Activated naive CD8-positive, alpha-beta T cell treated with anti-CD3 and anti-CD28 coated beads, Interleukin-2, amount 10 ng/mL, durations not matched to agents 7 days and 5 days (primary cell): ENCODE results near the gene CACNA1A. TPM values are rescaled to one million over a fixed set of nuclear protein-coding genes. Genes with fewer than 3 reads are reported as not detected.

Source experiments
- ATAC-seq: fragments of 150-1000 bp; cut with Tn5 transposase; one replicate; pipeline ENCODE4 v1.10.0; 2021; ENCODE audit warnings: low read depth, moderate library complexity
- POLR2A ChIA-PET: fragments of 350-600 bp; sonication (Branson Sonifier 250); formaldehyde crosslinking; loops from one replicate; lab custom pipeline; 2021; ENCODE audit warnings: antibody characterized with exemption; lab: Charles Lee
- DNase-seq: peaks from one replicate; pipeline ENCODE4 v3.0.0; 2021
- H3K27ac Mint-ChIP-seq: one replicate; pipeline ENCODE4 v1.8.0; 2022; ENCODE audit warnings: mild to moderate bottlenecking, mixed read lengths
- H3K27me3 Mint-ChIP-seq: one replicate; pipeline ENCODE4 v1.8.0; 2022; ENCODE audit warnings: mild to moderate bottlenecking, moderate library complexity, mixed read lengths
- H3K36me3 Mint-ChIP-seq: one replicate; pipeline ENCODE4 v1.8.0; 2021; ENCODE audit warnings: mild to moderate bottlenecking, mixed read lengths
- H3K4me1 Mint-ChIP-seq: one replicate; pipeline ENCODE4 v1.8.0; 2021; ENCODE audit warnings: mixed read lengths
- H3K4me3 Mint-ChIP-seq: one replicate; pipeline ENCODE4 v1.8.0; 2022; ENCODE audit warnings: mild to moderate bottlenecking, moderate library complexity, mixed read lengths
- H3K9me3 Mint-ChIP-seq: one replicate; pipeline ENCODE4 v1.8.0; 2021; ENCODE audit warnings: mixed read lengths
- total RNA-seq, 2 experiments: library from RNA; stranded (reverse); gene quantifications; one replicate each; pipeline ENCODE4 v1.2.3, GENCODE V29; 2021

The CACNA1A gene
- total RNA-seq, 2 experiments from 2014 or later = 0.91 to 0.94 TPM

DNA sequence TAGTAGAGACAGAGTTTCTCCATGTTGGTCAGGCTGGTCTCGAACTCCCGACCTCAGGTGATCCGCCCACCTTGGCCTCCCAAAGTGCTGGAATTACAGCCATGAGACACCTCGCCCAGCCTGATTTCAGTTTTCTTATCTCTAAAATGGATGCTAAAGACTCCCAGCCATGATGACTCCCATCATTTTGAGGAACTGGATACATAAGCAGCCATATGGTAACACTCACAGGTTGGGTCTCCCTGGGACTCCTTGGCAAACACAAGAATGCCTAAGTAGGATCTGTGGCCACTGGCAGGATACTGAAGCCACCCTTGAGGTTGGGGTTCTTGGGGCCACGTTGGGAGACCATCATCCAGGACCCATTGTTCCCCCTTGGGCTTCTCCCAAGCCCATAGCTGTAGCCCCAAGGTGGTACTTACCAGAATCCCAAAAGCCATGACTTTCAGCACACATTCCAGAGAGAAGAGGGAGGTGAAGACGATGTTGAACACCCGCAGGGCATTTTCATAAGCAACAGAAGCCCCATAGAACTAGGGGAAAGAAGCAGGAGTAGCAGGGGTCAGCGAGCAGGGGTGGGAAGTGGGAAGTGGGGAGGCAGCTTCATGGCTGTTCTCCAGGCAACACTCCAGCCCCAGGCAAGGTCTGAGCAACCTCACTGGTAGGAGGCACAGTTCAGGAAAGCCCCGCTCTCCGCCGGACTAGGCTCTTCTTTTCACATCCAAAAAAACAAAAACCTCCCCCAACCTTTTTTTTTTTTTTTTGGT is 253.5 kb downstream of the CACNA1A start:
- H3K4me3 Mint-ChIP-seq = no peak overlapping the region
- H3K36me3 Mint-ChIP-seq = no peaks in the 10 kb centered on the region
- ATAC-seq (no peak), DNase-seq (no peak)
- POLR2A ChIA-PET = no interaction called here
- H3K27ac Mint-ChIP-seq = no peak overlapping the region
- no peaks in the 10 kb centered on the region for H3K4me1 Mint-ChIP-seq
- H3K27me3 Mint-ChIP-seq = peaks cover 8% of the 10 kb centered on the region
- H3K9me3 Mint-ChIP-seq = peaks cover 3% of the 10 kb centered on the region

DNA sequence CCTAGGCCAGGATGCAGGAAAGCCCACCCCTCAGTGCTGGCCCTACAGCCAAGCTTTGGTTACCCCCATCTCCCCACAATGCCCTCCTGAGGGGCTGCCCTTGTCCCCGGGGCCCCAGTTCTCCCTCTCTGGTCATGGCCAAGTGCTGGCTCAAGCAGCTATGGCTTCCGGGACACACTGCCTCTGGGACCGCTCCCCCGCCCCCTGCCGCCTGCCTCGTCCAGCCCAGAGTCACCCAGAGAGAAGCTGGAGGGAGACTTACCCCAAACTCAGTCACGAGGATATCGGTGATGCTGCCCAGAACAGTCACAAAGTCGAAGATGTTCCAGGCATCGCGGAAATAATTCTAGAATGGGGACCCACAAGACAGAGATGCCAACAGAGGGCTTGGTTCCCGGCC is 261.4 kb downstream of the CACNA1A start:
- no peak for DNase-seq
- no peak for ATAC-seq
- H3K36me3 Mint-ChIP-seq = no peaks in the 10 kb centered on the region
- POLR2A ChIA-PET = interaction anchor here (0.7 kb wide), 1 partner anchor 299 kb away, joined by 3 read pairs; no protein-coding TSS in a partner anchor
- no peaks in the 10 kb centered on the region for H3K9me3 Mint-ChIP-seq
- no peak overlapping the region for H3K4me3 Mint-ChIP-seq
- H3K27me3 Mint-ChIP-seq = peaks cover 3% of the 10 kb centered on the region
- no peak overlapping the region for H3K27ac Mint-ChIP-seq
- peaks cover 18% of the 10 kb centered on the region for H3K4me1 Mint-ChIP-seq

DNA sequence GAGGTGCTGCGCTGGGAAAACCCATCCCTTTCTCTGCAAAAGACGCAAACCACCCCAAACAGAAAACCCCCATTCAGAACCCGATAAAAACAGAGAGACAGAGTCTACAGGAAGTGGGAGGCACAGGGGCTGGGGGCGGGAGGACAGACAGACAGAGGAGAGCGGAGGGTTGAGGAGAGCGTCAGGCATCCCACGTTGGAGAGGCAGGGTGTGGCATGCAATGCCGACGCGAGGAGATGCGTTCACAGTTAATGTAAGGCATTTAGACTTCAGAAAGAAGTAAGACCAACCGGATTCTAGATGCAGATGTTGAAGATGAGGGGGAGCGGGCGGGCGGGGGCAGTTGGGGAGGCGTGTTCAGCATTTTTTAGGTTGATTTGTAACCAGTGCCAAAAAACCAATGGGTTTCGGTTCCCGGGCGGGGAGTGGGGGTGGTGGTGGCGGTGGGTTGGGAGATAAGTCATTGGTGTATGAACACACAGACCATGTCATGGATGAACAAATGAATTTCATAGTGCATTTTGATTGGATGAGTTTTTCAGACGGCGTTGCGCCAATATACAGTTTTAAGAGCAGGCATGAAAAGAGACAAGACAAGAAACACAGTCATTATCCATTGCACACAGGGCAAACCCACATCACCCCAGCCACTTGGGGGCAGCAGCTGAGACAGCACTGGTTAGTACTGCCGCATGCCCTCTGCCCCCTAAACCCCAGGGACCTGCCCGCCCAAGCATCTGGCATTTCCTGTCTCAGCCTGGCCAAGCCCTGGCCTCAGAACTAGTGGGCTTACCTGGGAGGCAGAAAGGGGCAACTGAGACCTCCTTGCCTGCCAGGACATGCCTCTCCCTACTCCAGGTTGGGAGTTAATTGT is 264.8 kb downstream of the CACNA1A start:
- DNase-seq = no peak
- Mint-ChIP-seq H3K9me3 (no peaks in the 10 kb centered on the region), H3K4me3 (peak overlapping the region; percentile 54), H3K4me1 (peaks cover 18% of the 10 kb centered on the region), H3K27me3 (no peaks in the 10 kb centered on the region), H3K36me3 (no peaks in the 10 kb centered on the region), H3K27ac (peak overlapping the region; percentile 67)
- POLR2A ChIA-PET = no interaction called here
- peak; percentile 43 for ATAC-seq

DNA sequence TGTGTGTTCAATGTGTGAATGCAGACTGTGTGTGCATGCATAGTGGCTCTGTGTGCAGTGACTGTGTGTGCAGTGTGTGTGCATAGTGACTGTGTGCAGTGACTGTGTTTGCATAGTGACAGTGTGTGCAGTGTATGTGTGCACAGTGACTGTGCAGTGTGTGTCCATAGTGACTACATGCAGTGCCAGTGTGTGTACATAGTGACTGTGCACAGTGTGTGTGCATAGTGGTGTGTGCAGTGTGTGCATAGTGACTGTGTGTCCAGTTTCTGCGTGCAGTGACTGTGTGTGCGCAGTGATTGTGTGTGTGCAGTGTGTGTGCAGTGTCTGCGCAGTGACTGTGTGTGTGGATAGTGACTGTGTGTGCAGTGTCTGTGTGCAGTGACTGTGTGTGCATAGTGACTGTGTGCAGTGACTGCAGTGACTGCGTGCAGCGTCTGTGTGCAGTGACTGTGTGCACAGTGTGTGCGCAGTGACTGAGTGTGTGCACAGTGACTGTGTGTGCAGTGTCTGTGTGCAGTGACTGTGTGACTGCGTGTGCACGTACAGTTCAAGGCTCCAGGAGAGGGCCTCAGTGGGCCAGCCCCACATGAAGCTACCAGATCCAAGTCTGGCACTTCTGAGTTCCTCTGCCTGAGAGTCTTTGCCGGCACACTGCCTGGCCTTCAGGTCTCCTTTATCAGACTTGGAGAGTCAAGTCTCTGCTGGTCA is 265.8 kb downstream of the CACNA1A start:
- no peaks in the 10 kb centered on the region for H3K27me3 Mint-ChIP-seq
- H3K4me3 Mint-ChIP-seq = peak overlapping the region; percentile 54
- peaks cover 6% of the 10 kb centered on the region for H3K9me3 Mint-ChIP-seq
- H3K4me1 Mint-ChIP-seq = peaks cover 18% of the 10 kb centered on the region
- peaks cover 2% of the 10 kb centered on the region for H3K36me3 Mint-ChIP-seq
- POLR2A ChIA-PET = no interaction called here
- peak overlapping the region; percentile 67 for H3K27ac Mint-ChIP-seq
- peak; percentile 37 for ATAC-seq
- no peak for DNase-seq

DNA sequence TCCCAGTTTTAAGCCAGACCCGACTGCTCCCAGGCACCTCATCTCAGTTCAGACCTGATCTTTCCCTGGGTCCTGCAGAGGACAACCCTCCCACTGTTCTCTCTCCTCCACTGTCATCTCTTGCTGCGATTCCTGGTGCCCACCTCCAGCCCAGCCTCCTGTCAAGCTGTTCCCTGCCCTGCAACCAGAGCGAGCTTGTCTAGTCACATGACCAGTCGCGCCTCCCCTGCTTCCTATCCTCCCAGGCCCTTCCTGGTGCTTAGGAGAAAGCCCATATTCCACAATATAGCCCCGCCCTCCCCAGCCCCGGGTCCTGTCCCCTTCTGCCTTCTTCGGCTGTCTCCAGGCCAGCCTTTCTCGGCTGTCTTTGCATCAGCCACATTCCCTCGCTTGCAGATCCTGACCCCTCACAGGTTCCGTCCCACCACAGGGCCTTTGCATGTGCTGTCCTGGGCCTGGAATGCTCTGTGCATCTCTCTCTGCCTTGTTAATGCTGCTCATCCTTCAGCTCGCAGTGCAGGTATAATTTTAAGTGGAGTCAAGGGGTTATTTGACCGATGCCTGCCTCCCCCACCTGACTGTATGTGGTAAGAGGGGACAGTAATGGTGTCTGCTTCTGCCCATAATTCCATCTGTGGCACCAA is 267.3 kb downstream of the CACNA1A start:
- peaks cover 9% of the 10 kb centered on the region for H3K36me3 Mint-ChIP-seq
- H3K27me3 Mint-ChIP-seq = no peaks in the 10 kb centered on the region
- ATAC-seq (no peak), DNase-seq (no peak)
- H3K27ac Mint-ChIP-seq = no peak overlapping the region
- POLR2A ChIA-PET = no interaction called here
- peaks cover 8% of the 10 kb centered on the region for H3K9me3 Mint-ChIP-seq
- H3K4me3 Mint-ChIP-seq = no peak overlapping the region
- H3K4me1 Mint-ChIP-seq = peaks cover 29% of the 10 kb centered on the region

DNA sequence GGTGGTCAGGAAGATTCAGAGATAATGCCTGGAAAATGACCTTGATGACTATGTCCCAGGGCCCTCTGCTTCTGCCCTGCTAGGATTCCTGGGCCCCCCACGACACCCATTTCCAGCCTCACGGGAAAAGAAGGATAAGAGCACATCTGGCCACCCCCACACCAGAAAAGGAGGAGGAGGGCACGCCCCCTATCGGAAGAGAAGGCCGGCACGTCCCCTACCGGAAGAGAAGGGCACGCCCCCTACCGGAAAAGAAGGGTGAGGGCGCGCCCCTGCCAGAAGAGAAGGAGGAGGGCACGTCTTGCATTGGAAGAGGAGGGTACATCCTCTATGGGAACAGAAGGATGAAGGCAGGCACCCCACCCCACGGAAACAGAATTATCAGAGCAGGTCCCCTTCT is 271.8 kb downstream of the CACNA1A start:
- peak overlapping the region; percentile 47 for H3K4me3 Mint-ChIP-seq
- POLR2A ChIA-PET = interaction anchor here (2.0 kb wide), 1 partner anchor 82 kb away, joined by 10 read pairs; no protein-coding TSS in a partner anchor
- peaks cover 10% of the 10 kb centered on the region for H3K36me3 Mint-ChIP-seq

DNA sequence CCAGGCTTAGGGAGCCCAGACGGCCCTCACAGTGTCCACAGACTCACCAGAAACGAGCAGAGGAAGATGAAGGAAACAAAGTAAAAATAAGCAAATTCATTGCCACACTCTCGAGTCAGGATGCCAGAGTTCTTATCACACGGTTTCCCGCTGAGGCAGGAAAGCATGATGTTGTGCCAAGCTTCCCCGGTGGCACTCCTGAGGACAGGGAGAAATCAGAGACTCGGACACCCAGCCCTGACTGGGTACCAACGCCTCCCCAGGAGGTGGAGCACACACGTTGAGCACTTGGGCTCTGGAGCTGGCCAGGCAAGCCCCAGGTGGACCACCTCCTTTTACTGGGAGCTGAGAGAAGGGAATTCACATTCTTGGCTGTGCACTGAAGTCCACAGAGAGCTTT is 274.6 kb downstream of the CACNA1A start:
- H3K27ac Mint-ChIP-seq = no peak overlapping the region
- ATAC-seq = no peak
- H3K27me3 Mint-ChIP-seq = peaks cover 4% of the 10 kb centered on the region
- peaks cover 10% of the 10 kb centered on the region for H3K36me3 Mint-ChIP-seq
- POLR2A ChIA-PET = no interaction called here
- no peak overlapping the region for H3K4me3 Mint-ChIP-seq
- H3K4me1 Mint-ChIP-seq = peaks cover 13% of the 10 kb centered on the region
- DNase-seq = no peak
- peaks cover 8% of the 10 kb centered on the region for H3K9me3 Mint-ChIP-seq

More for the DNA sequence above, 271.8 kb downstream of the CACNA1A start:
- peak overlapping the region; percentile 72 for H3K27ac Mint-ChIP-seq
- peaks cover 13% of the 10 kb centered on the region for H3K4me1 Mint-ChIP-seq
- H3K27me3 Mint-ChIP-seq = no peaks in the 10 kb centered on the region
- DNase-seq = peak; percentile 72
- H3K9me3 Mint-ChIP-seq = peaks cover 8% of the 10 kb centered on the region
- peak; percentile 75 for ATAC-seq

DNA sequence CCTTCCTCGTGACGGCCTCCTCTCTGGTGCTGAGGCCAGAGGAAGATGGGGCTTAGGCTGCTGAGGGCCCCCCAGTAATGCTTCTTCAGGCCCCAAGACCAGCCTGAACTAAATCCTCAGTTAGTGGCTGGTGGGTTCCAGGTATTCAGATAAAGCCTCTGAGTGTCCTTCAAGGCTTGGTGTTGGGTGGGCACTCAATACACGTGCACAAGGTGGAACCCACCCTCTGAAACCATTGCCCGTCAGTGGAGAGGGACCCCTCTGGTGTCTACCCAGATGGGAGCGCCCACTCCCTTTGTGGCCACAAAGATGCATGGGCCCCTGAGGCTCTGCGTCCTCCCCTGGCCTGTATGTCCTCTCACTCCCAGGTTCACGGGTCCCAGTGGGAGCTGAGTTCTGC is 277.0 kb downstream of the CACNA1A start:
- POLR2A ChIA-PET = no interaction called here
- DNase-seq = no peak
- Mint-ChIP-seq H3K27ac (no peak overlapping the region), H3K4me1 (peaks cover 2% of the 10 kb centered on the region), H3K36me3 (peaks cover 1% of the 10 kb centered on the region), H3K9me3 (no peaks in the 10 kb centered on the region), H3K27me3 (peaks cover 4% of the 10 kb centered on the region), H3K4me3 (no peak overlapping the region)
- ATAC-seq = no peak

DNA sequence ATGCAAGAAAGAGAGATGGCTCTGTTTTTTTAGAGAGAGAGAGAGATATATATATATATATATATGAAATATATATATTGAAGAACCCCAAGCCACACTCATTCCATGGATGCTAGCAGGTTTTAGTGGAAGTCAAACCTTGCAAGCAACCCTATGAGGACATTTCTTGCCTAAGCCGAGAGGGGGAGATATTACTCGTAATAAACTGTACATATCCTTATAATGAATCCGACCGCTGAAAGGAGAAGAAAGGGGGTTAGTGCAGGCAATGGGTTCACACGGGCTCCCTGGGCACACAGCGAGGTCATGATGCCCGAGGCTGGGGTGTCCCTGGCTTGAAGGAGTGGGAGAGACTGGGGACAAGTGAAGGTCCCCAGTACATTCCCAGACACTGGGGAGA is 277.7 kb downstream of the CACNA1A start:
- no peak for ATAC-seq
- Mint-ChIP-seq H3K9me3 (no peaks in the 10 kb centered on the region), H3K27me3 (peaks cover 4% of the 10 kb centered on the region), H3K4me1 (peaks cover 2% of the 10 kb centered on the region), H3K4me3 (no peak overlapping the region), H3K27ac (no peak overlapping the region), H3K36me3 (peaks cover 1% of the 10 kb centered on the region)
- DNase-seq = no peak
- POLR2A ChIA-PET = no interaction called here

DNA sequence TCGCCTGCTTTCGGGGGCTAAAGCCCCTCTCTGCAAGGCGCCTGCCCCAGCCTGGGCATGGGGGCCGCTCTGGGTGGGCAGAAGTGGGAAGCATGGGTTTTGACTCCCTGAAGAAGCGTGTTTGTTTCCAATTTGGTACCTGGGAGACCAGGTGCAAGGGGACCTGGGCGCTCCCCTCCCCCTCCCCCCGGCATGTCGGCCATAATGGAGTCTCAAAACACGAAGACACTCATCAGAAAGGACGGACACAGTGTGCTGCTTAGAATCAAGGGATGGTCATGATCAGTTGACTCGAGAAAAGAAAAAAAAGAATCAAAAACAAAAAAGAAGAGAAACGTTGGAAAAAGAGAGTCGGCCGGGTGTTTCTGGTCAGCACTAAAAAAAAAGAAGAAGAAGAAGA is 279.3 kb downstream of the CACNA1A start:
- H3K9me3 Mint-ChIP-seq = no peaks in the 10 kb centered on the region
- no peak for DNase-seq
- peaks cover 2% of the 10 kb centered on the region for H3K4me1 Mint-ChIP-seq
- POLR2A ChIA-PET = no interaction called here
- H3K4me3 Mint-ChIP-seq = no peak overlapping the region
- no peaks in the 10 kb centered on the region for H3K36me3 Mint-ChIP-seq
- no peak for ATAC-seq
- no peak overlapping the region for H3K27ac Mint-ChIP-seq
- peaks cover 4% of the 10 kb centered on the region for H3K27me3 Mint-ChIP-seq

DNA sequence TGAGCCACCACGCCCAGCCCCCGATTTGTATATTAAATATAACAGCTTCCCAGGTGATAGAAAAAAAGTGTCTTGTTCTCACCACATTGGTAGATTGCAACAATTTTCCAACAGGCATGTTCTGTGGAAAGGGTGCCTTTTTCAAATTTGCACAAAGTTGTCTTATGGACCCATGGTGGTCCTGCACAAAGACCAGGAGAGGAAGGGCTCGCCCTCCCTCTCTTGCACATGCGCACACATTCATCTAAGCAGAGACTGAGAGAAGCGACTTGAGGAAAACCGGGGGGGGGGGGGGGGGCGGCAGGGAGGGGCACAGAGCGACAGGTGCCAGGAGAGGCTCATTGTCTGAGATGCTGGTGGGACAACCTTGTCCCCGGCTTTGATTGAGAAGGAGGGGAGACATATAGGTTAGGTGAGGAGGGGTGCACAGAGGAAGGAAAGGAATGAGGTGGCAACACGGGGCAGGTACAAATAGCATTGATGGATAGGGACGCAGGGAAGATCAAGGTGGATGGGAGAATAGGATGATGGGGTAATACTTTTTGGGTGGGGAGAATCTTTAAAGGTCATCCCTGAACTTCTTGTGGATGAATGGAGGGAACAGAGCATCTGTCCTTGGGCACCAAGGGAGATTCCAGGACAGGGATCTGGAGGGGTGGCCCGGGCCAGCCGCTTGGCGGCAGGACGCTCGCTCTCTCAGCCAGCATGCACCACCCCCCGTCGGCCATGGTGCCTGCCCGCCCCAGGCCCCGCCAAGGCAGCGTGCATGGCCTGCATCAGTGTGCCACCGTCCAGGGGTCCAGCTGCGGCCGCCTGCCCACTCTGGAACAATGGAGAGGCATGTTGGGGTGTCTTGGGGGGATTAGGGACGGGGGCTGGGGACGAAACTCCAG is 280.1 kb downstream of the CACNA1A start:
- no peaks in the 10 kb centered on the region for H3K9me3 Mint-ChIP-seq
- POLR2A ChIA-PET = no interaction called here
- peaks cover 7% of the 10 kb centered on the region for H3K27me3 Mint-ChIP-seq
- H3K36me3 Mint-ChIP-seq = no peaks in the 10 kb centered on the region
- DNase-seq (no peak), ATAC-seq (no peak)
- H3K4me1 Mint-ChIP-seq = peaks cover 2% of the 10 kb centered on the region
- no peak overlapping the region for H3K4me3 Mint-ChIP-seq
- H3K27ac Mint-ChIP-seq = no peak overlapping the region

DNA sequence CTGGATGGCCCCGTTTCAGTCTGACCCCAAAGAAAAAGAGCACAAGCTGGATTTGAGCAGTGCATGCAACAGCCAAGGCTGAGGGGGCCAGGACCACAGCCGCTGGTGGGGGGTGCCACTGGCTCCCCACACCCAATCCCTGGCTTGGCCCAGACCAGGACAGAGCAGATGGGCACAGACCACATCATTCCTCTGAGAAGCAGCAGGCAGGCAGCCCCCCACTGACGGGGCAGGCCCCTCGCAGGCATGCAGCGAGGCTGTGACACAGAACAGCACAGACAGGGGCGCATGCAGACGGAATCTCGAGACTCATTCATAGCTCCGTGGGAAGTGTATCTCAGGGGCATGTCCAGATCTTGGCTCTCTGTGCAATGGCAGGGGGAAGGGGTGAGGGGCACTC is 281.2 kb downstream of the CACNA1A start:
- POLR2A ChIA-PET = no interaction called here
- no peak for DNase-seq
- Mint-ChIP-seq H3K27ac (no peak overlapping the region), H3K9me3 (no peaks in the 10 kb centered on the region), H3K36me3 (no peaks in the 10 kb centered on the region), H3K4me1 (peaks cover 7% of the 10 kb centered on the region), H3K27me3 (peaks cover 7% of the 10 kb centered on the region), H3K4me3 (no peak overlapping the region)
- ATAC-seq = no peak
